HG02759 (cell line): Measurements from ENCODE around the gene DDAH1.
"Not testable (repeated sequence)": the region's sequence is repeated elsewhere in the genome, so short reads cannot be mapped to it uniquely, and the experiment has no call there.

ENCODE experiments used
- ATAC-seq: cut with Tn5 transposase; IDR thresholded peaks from one replicate; pipeline ENCODE4 v1.9.1; 2021; ENCODE audit warnings: mild to moderate bottlenecking, moderate library complexity; ENCODE audit not compliant: unreplicated experiment

The DDAH1 gene

GRCh38 chr1:85465099-85465785 lies at the start of gene DDAH1:
Gene DDAH1, minus strand, starts transcription at chr1:85465159. Its CDS starts 114 bp downstream, at chr1:85465045.
- ATAC-seq = peak; percentile 61

DNA sequence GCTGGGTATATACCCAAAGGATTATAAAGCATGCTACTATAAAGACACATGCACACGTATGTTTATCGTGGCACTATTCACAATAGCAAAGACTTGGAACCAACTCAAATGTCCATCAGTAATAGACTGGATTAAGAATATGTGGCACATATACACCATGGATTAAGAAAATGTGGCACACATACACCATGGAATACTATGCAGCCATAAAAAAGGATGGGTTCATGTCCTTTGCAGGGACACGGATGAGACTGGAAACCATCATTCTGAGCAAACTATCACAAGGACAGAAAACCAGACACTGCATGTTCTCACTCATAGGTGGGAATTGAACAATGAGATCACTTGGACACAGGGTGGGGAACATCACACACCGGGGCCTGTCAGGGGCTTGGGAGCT lies 49.0 kb upstream of the DDAH1 start:
- ATAC-seq = not testable (repeated sequence)

GRCh38 chr1:85504417-85504816 lies 39.5 kb upstream of the DDAH1 start:
- ATAC-seq = no peak

- ATAC-seq = no peak
Observed at GRCh38 chr1:85502625-85503083, 37.7 kb upstream of the DDAH1 start.

- no peak for ATAC-seq
Observed at GRCh38 chr1:85502171-85502570, 37.2 kb upstream of the DDAH1 start.

DNA sequence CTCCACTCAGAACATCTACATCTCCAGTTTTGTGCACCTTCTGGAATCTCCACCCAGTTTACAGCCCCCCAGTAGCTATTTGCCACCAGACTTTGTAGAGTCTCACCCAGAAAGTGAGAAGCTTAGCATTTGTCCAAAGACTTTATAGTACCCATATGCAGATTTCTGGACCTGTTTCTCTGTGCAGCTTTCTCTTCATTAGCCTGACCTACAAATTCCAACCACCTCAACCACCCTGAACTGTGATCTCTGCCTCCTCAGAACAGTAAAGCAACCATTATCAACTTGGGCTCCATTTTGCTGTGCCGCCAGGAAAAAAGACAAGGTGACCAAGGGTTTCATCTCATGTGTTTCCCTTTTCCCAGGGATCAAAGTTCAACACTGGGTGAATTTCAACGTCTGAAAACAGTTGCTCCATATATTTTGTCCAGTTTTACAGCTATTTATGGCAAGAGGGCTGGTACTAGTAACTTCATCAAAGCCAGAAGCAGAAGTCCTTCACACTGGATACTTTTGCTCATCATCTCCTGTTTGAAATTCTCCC lies 36.5 kb upstream of the DDAH1 start:
- ATAC-seq = no peak

DNA sequence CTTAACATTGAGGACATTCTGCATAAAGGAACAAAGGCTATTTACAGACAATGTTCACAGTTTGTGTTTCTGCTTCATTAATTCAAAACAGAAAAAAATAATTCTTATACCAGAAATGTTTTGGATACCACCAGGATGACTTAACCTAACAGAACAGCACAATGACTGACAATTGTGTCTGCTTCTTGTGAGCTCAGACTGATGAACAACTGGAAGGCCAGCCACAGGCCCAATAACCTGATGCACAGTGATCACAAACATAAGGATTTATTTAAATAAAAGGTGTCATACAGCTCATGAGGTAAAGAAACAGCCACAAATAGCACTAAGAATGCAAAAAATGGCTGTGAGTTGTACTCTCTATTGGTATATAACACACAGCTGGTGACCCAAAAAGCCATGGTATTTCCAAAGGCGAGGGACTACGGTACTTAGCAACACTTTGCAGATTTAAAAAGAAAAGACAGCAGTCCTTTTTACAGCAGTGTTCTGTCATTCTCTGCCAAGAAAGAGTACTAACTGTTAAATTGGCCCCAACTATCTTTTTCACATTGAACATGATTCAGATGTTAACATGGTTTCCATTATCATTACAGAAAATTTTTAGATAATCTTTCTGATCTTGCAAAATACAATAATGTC lies 32.1 kb upstream of the DDAH1 start:
- no peak for ATAC-seq

DNA sequence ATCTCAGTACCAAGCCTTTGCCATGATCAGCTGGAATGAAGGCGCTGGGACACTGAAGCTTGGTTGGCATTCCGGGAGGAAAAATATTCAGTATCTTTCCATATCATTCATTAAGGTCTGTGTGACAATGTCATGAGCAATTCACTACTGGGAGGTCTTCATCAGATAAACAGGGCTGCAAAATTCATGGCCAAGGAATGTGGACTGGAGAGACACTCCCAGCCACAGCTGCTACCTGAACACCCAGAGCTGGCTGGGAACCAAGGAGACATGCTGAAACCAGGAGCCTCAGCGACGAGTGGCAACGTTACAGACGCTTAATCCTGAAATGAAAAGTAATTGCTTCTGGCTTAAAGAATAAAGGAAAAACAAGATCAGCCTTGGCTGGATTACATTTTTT lies 30.6 kb upstream of the DDAH1 start:
- no peak for ATAC-seq

- ATAC-seq = no peak
Observed at GRCh38 chr1:85494904-85495266, 29.9 kb upstream of the DDAH1 start.

DNA sequence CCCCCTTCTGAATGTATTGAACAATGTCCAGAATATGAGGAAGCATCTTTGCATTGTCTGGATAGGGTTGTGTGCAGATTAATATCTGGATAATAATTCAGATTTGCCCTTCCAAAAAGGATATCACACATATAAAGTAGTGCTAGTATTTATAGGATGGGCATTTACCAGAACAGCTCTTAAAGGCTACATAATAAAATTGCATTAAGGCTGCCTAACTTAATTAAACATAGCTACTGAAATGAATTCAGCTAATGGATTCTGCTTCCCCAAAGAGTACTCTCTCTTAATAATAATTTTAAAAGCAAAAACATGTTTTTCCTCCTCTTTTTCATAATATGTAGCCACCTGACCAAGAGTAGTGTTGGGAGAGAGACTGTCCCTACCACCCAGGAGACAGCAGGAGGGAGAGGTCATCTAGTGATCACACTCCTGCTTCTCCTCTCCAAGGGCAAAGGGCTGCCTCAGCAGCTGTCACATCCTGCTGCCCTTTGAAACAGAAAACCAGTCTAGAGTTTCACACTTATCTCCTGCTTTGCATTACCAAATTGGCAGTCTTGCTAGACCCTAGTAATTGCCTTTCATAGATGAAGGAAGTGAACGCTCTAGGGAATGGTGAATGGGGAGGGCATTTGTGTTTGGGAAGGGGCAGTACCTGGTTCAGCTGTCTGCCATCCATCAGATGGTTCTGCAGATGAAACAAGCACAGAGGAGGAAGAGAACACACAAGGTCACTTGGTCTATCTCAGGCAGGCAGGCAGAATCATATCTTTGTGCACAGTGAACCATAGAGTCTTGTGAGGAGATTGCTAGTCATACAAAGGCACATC lies 29.3 kb upstream of the DDAH1 start:
- no peak for ATAC-seq

- ATAC-seq = no peak
Observed at GRCh38 chr1:85490270-85490985, 25.5 kb upstream of the DDAH1 start.

GRCh38 chr1:85488126-85488525 lies 23.2 kb upstream of the DDAH1 start:
- no peak for ATAC-seq

DNA sequence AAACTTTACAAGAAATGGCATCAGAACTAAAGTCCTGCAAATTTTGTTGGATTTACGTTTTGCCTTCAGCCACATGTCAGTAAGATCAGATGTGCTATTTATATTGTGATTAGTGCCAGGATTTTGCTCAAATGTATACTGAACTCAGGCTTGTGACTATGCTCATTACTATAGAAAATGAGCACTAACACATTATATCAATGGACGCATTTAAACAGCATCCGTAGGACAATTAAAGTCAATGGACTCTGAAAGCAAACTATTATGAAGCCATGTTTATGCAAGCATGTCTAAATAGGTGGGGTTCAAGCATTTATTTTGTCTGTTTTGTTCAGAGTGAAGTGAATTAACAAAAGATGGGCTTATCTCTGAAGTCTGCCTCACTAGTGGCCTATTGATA lies 20.6 kb upstream of the DDAH1 start:
- no peak for ATAC-seq

- ATAC-seq = no peak
Observed at GRCh38 chr1:85484716-85485115, 19.8 kb upstream of the DDAH1 start.

DNA sequence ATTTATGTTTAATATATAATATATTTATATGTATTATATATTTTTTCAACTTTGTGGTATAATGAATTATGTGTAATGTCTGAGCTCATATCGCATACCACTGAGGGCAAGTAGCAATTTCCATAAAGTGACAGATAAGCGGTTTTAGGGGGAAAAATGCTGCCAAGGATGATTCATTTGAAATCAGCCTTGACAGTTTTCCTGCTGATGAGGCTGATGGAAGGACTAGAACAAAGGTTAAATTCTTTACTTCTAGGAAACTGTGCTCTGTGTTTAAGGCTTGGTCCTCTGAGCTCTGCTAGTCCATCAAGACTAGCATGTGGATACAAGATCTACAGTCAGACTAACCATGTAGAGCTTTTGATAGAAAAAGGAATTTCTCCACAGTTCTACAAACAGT lies 19.3 kb upstream of the DDAH1 start:
- no peak for ATAC-seq

DNA sequence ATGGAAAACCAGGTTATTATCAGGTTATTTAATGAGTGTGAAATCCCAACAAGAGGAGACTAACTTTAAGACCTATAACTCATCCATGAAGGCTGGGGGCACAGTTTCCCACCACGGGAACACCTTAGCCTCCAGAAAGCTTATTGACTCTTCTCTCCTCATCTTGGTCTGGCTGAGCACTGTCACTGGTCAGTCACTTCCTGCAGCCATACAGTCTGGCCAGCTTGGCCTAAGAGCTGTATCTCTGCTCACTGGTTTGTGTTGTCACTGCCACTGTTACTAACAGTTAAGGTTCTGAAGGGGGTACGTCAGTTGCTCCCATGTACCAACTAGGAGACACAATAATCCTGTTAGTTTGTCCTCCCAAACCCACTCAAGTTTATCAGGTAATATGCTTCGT lies 16.7 kb upstream of the DDAH1 start:
- no peak for ATAC-seq

DNA sequence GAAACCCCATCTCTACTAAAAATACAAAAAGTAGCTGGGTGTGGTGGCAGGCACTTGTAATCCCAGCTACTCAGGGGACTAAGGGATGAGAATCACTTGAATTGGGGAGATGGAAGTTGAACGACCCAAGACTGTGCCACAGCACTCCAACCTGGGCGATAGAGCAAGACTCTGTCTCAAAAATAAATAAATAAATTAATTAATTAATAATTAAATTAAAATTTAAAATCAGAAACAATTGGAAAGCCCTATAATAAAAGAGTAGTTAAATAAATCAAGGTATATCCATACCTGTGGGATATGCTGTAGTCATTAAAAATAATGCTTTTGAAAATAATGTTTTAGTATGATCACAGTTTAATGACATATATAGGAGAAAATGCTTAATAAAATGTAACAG lies 15.6 kb upstream of the DDAH1 start:
- ATAC-seq = no peak

DNA sequence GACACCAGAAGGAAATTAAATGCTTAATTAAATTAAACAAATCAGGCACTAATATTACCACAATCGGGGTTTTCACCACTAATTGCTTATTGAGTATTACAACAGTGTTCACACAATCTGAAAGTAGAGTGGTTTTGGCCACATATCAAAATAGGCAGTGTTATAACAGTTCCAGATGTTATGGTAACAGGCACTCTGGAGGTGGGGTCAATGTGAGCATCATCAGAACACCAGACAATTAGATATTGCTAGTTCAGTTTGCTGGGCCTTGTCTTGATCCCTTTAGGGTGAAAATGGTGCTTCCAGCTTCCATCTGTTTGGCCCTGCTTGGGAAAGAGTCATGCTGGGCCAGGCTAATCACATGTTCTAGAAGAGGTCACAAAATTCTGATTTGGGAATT lies 14.5 kb upstream of the DDAH1 start:
- no peak for ATAC-seq

DNA sequence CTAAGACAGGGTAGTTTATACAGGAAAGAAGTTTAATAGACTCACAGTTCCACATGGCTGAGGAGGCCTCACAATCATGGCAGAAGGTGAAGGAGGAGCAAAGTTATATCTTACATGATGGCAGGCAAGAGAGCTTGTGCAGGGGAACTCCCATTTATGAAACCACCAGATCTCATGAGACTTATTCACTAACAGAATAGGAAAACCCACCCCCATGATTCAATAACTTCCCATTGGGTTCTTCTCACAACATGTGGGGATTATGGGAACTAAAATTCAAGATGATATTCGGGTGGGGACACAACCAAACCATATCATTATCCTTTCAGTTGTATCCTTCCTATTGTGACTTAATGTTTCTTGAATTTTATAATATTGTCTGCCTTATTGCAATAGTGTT lies 13.4 kb upstream of the DDAH1 start:
- no peak for ATAC-seq

DNA sequence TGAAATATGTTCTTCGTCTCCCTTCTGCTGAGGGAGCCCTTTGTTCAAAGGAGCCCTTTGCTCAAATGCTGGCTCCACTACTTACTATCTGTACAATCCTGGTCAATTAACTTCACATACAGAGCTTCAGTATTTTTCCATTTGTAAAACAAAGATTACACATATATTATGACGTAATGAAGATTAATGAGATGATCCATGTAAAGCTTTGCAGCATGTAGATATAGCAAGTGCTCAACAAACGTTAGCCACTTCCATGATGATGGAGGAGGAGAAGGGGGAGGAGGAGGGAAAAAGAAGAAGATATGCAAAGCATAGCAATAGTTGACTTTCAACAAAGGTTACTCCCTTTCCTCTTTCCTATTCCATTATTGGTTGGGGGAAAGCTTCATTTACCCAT lies 10.1 kb upstream of the DDAH1 start:
- no peak for ATAC-seq

- ATAC-seq = no peak
Observed at GRCh38 chr1:85473390-85473789, 8.4 kb upstream of the DDAH1 start.
